ENCODE results near the gene CPPED1.
A peak's percentile ranks its signal among the peaks of the same experiment; 100 is the strongest.

The CPPED1 gene

DNA sequence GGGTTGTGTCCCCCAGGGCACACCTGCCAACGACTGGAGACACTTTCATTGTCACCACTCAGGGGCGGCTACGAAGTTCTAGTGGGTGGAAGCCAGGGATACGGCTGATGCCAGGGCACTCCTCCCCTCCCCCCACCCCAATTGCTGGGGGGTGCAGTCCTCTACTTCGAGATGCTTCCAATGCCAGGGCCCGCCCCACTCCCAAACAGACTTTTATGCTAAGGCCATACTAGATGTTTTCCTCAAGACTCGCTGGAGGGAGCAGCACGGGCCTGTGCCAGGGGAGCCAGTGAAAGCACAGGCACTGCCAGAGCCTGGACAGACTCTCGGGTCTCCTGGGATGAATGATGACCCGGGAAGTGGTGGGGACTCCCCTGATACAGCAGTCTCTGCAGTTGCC, 178.0 kb downstream of the CPPED1 start:
- H3K27ac ChIP-seq, result no peak overlapping the region
- no peak for TF ChIP-seq ZFX (IDR thresholded peaks at IDR 0.05; ENCODE audit: borderline replicate concordance)
- TF ChIP-seq CTCF (IDR thresholded peaks at IDR 0.05), result no peak

DNA sequence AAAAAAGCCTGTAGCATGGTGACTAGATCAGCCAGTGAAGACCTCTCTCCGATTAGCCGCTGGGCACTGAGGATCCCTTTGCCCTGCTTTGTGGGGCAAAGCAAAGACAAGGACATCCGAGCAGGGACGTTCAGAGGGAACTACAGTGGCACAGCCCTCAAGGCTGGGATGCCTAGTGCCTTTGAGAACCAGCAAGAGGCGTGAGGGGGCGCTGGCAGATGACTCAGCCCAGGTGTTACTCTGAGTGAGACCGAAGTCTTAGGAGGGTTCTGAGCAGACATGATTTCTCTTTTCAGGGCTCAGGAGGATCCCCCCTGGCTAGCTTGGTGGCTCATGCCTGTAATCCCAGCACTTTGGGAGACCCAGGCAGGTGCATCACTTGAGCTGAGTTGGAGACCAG, 178.6 kb downstream of the CPPED1 start:
- TF ChIP-seq CTCF (IDR thresholded peaks at IDR 0.05) (no peak), ZFX (IDR thresholded peaks at IDR 0.05; ENCODE audit: borderline replicate concordance) (no peak)
- no peak overlapping the region for H3K27ac ChIP-seq

GRCh38 chr16:12620150-12620549, 183.5 kb downstream of the CPPED1 start:
- no peak overlapping the region for H3K27ac ChIP-seq
- TF ChIP-seq ZFX (IDR thresholded peaks at IDR 0.05; ENCODE audit: borderline replicate concordance), result no peak
- TF ChIP-seq CTCF (IDR thresholded peaks at IDR 0.05), result no peak

GRCh38 chr16:12618515-12618914, 185.2 kb downstream of the CPPED1 start:
- no peak overlapping the region for H3K27ac ChIP-seq
- TF ChIP-seq ZFX (IDR thresholded peaks at IDR 0.05; ENCODE audit: borderline replicate concordance), result no peak

DNA sequence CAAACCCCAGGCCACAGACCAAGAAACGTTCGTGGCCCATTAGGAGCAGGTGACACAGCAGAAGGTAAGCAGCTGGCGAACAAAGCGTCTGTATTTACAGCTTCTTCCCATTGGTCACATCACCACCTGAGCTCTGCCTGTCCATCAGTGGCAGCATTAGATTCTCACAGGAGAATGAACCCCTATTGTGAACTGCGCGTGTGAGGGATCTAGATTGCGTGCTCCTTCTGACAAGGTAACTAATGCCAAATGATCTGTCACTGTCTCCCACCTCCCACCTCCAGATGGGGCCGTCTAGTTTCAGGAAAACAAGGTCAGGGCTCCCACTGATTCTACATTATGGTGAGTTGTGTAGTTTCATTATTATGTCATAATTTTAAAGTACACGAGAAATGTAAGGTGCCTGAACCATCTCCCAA, 186.3 kb downstream of the CPPED1 start:
- TF ChIP-seq CTCF (IDR thresholded peaks at IDR 0.05), result no peak
- TF ChIP-seq ZFX (IDR thresholded peaks at IDR 0.05; ENCODE audit: borderline replicate concordance), result no peak
- no peak overlapping the region for H3K27ac ChIP-seq

DNA sequence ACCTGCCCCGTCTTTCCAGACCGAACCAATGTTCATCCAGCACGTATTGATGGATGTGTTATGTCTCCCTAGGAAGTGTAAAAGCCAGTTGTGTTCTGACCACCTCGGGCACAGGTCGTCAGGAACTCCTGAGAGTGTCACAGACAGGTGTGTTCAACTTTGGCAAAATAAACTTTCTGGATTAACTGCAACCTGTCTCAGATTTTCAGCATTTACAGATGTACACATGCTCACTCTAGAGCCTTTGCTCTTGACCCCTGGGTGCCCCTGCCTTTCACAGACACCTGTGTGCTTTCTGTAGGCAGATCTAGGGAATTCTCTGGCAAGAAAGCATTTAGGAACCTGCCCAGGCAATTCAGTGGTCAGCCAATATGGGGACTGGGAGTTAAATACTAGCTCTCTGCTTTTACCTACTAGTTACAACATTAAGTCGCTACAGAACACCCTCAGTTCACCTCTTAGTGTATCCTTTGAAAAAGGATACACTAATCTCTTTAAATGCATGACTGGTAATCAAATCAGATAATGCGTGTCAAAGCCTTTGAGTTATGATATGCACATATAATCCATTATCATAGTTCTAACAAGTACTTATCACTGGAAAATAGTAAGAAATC, 188.9 kb downstream of the CPPED1 start:
- TF ChIP-seq CTCF (IDR thresholded peaks at IDR 0.05) (no peak), ZFX (IDR thresholded peaks at IDR 0.05; ENCODE audit: borderline replicate concordance) (no peak)
- H3K27ac ChIP-seq, result peak overlapping the region; percentile 81

- no peak for TF ChIP-seq CTCF (IDR thresholded peaks at IDR 0.05)
- TF ChIP-seq ZFX (IDR thresholded peaks at IDR 0.05; ENCODE audit: borderline replicate concordance), result no peak
- peak overlapping the region; percentile 81 for H3K27ac ChIP-seq
These were observed 189.6 kb downstream of the CPPED1 start for GRCh38 chr16:12613992-12614661.
